Measurements from ENCODE around the gene CISH. TPM values are rescaled to one million over a fixed set of nuclear protein-coding genes. Genes with fewer than 3 reads are reported as not detected.
A peak's percentile ranks its signal among the peaks of the same experiment; 100 is the strongest.

The CISH gene
- total RNA-seq, 3 donors from 2014 or later (not counting 1 experiment from before 2014, with no cell fraction given) = 2.4 to 23.6 (median 11.3) TPM

DNA sequence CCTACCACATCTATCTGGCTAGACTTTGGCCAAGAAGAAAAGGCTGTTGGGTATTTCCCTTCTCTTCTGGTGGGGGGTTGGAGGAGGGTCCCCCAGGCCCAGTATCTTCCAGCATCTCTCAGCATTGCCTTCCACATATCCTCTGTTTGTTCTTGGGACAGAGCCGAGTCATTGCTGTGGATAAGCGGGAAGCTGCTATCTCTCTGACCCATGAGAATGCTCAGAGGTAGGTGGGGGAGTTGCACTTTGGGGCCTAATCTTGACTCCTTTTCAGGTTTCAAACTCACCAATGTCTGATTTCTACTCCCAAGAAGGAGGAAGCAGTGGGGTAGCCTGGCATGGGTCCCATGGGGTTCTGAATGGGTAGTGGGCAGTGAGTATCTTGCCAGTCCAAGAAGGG, 34.2 kb downstream of the CISH start:
- no peaks in the 10 kb centered on the region for H3K9me3 Mint-ChIP-seq
- intact Hi-C loops (cut with micrococcal nuclease) = loop anchor here (10.0 kb wide), 1 partner anchor 77 kb away; no protein-coding TSS in a partner anchor
- 94% methylated on average over 2 of the region's 2 CpGs for WGBS (ENCODE audit: insufficient coverage)
- H3K36me3 Mint-ChIP-seq = no peaks in the 10 kb centered on the region
- no peaks in the 10 kb centered on the region for H3K9me3 ChIP-seq (ENCODE audit: control insufficient read depth, insufficient read depth, low read length)
- H3K27me3 ChIP-seq (ENCODE audit: control insufficient read depth, insufficient read depth, low read length) = no peaks in the 10 kb centered on the region
- no peak overlapping the region for H3K27ac Mint-ChIP-seq
- DNase-seq (no peak), ATAC-seq (no peak)
- no peaks in the 10 kb centered on the region for H3K27me3 Mint-ChIP-seq (ENCODE audit: low read depth in 2 of 2)
- peaks cover 43% of the 10 kb centered on the region for H3K36me3 ChIP-seq (ENCODE audit: control insufficient read depth, insufficient read depth, low read length)
- TF ChIP-seq, protein P1, sequence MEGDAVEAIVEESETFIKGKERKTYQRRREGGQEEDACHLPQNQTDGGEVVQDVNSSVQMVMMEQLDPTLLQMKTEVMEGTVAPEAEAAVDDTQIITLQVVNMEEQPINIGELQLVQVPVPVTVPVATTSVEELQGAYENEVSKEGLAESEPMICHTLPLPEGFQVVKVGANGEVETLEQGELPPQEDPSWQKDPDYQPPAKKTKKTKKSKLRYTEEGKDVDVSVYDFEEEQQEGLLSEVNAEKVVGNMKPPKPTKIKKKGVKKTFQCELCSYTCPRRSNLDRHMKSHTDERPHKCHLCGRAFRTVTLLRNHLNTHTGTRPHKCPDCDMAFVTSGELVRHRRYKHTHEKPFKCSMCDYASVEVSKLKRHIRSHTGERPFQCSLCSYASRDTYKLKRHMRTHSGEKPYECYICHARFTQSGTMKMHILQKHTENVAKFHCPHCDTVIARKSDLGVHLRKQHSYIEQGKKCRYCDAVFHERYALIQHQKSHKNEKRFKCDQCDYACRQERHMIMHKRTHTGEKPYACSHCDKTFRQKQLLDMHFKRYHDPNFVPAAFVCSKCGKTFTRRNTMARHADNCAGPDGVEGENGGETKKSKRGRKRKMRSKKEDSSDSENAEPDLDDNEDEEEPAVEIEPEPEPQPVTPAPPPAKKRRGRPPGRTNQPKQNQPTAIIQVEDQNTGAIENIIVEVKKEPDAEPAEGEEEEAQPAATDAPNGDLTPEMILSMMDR (IDR thresholded peaks at IDR 0.05) = no peak
- peaks cover 63% of the 10 kb centered on the region for H3K4me1 ChIP-seq (ENCODE audit: control insufficient read depth, insufficient read depth, low read length)
- H3K4me3 ChIP-seq (ENCODE audit: low read length) = no peak overlapping the region
- H3K27ac ChIP-seq (ENCODE audit: low read length) = no peak overlapping the region
- H3K4me1 Mint-ChIP-seq = peaks cover 34 to 42% of the 10 kb centered on the region in 2 donors
- H3K4me3 Mint-ChIP-seq = no peak overlapping the region

DNA sequence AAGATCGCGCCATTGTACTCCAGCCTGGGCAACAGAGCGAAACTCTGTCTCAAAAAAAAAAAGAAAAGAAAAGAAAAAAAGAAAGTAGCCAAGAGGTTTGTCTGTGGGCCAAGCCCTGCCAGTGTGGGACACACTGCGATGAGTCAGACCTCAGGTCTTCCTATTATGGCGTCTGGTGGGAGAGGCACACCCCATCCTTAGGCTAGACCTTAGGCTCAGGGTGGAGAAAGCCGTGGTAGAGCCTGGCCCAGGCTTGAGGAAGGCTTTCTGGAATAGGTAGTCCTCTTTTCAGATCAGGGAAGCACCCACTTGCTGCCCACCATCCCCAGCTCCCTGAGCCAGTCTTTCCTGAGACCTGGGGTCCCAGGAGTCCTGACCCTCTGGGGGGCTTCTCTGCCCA, 36.2 kb downstream of the CISH start:
- no peaks in the 10 kb centered on the region for H3K9me3 ChIP-seq (ENCODE audit: control insufficient read depth, insufficient read depth, low read length)
- 75% methylated on average over 6 of the region's 6 CpGs for WGBS (ENCODE audit: insufficient coverage)
- no peak overlapping the region for H3K4me3 ChIP-seq (ENCODE audit: low read length)
- Mint-ChIP-seq H3K27me3 (ENCODE audit: low read depth in 2 of 2) (no peaks in the 10 kb centered on the region), H3K4me3 (peak overlapping the region; percentile 28), H3K4me1 (peaks cover 43 to 59% of the 10 kb centered on the region in 2 donors), H3K36me3 (no peaks in the 10 kb centered on the region), H3K9me3 (no peaks in the 10 kb centered on the region), H3K27ac (peak overlapping the region; percentile 88 to 95)
- no peak for DNase-seq
- H3K27me3 ChIP-seq (ENCODE audit: control insufficient read depth, insufficient read depth, low read length) = no peaks in the 10 kb centered on the region
- H3K27ac ChIP-seq (ENCODE audit: low read length) = peak overlapping the region; percentile 41
- H3K36me3 ChIP-seq (ENCODE audit: control insufficient read depth, insufficient read depth, low read length) = peaks cover 32% of the 10 kb centered on the region
- TF ChIP-seq, protein P1 (IDR thresholded peaks at IDR 0.05) = no peak
- intact Hi-C loops (cut with micrococcal nuclease) = loop anchor here (10.0 kb wide), 1 partner anchor 79 kb away; no protein-coding TSS in a partner anchor
- peaks cover 72% of the 10 kb centered on the region for H3K4me1 ChIP-seq (ENCODE audit: control insufficient read depth, insufficient read depth, low read length)
- ATAC-seq = no peak

DNA sequence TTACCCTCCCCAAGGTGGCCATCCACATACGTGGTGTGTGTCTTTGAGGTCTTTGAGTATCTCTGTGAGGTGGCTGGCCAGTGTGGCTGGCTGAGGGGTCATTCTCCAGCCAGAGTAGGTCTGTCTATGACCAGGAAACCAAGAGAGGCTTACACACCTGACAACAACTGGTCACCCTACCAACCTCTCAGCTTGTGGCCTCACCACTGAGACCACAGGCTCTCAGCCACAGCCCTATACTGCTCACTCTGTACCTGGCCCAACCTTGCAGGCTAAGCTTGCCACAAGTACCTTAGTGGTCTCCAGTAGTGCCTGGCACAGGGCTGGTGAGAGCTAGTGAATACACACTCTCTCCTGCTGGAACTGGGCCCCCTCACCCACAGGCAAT, 37.1 kb downstream of the CISH start:
- Histone ChIP-seq H3K27ac (ENCODE audit: low read length) (peak overlapping the region; percentile 53), H3K4me1 (ENCODE audit: control insufficient read depth, insufficient read depth, low read length) (peaks cover 81% of the 10 kb centered on the region), H3K4me3 (ENCODE audit: low read length) (no peak overlapping the region), H3K27me3 (ENCODE audit: control insufficient read depth, insufficient read depth, low read length) (no peaks in the 10 kb centered on the region), H3K36me3 (ENCODE audit: control insufficient read depth, insufficient read depth, low read length) (peaks cover 23% of the 10 kb centered on the region), H3K9me3 (ENCODE audit: control insufficient read depth, insufficient read depth, low read length) (no peaks in the 10 kb centered on the region)
- H3K36me3 Mint-ChIP-seq = no peaks in the 10 kb centered on the region
- H3K4me3 Mint-ChIP-seq = peak overlapping the region; percentile 63
- intact Hi-C loops (cut with micrococcal nuclease) = loop anchor here (10.0 kb wide), 1 partner anchor 80 kb away; no protein-coding TSS in a partner anchor
- H3K27ac Mint-ChIP-seq = peak overlapping the region; percentile 88 to 95
- no peaks in the 10 kb centered on the region for H3K9me3 Mint-ChIP-seq
- ATAC-seq (peak in 1 of 3 donors; percentile 21), DNase-seq (peak in 1 of 2 donors; percentile 46)
- H3K27me3 Mint-ChIP-seq (ENCODE audit: low read depth in 2 of 2) = no peaks in the 10 kb centered on the region
- peaks cover 46 to 65% of the 10 kb centered on the region in 2 donors for H3K4me1 Mint-ChIP-seq
- 14% methylated on average over 1 of the region's 1 CpG for WGBS (ENCODE audit: insufficient coverage)
- TF ChIP-seq, protein P1 (IDR thresholded peaks at IDR 0.05) = no peak

Data from natural killer cell (primary cell).